Measurements from ENCODE around the gene ADGRB2. TPM values are rescaled to one million over a fixed set of nuclear protein-coding genes. Genes with fewer than 3 reads are reported as not detected.

Gene ADGRB2
- polyA plus RNA-seq, 1 experiment, result 5.4 TPM

DNA sequence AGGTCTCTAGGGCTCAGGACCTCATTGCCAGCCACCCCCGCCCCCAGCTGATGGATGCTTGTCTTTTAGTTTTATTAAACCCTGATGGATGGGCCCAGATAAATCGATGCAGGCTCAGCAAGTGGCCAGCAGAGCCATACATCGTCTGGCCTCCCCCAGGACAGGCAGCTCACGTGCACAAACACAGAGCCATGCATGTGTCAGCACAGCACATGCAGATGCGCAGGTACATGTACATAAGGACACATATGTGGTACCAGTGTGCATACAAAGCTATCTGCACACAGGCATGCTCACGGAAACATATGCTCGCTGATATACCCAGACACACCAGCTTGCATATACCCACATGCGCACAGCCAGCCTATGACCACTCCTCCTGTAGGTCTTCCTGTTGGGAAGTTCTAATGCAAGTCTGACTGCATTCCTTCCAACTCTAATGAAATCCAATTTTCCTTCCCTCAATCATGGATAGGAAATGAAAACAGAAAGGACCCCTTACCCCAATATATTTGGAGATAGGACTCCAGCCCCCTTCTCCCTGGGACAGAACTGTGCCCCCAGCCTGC lies 61.2 kb downstream of the ADGRB2 start:
- CTCF ChIA-PET, result interaction anchor here (0.9 to 3.5 kb wide), 6 partner anchors 12 to 86 kb away, joined by 3 to 41 read pairs (median 6); no protein-coding TSS in a partner anchor

DNA sequence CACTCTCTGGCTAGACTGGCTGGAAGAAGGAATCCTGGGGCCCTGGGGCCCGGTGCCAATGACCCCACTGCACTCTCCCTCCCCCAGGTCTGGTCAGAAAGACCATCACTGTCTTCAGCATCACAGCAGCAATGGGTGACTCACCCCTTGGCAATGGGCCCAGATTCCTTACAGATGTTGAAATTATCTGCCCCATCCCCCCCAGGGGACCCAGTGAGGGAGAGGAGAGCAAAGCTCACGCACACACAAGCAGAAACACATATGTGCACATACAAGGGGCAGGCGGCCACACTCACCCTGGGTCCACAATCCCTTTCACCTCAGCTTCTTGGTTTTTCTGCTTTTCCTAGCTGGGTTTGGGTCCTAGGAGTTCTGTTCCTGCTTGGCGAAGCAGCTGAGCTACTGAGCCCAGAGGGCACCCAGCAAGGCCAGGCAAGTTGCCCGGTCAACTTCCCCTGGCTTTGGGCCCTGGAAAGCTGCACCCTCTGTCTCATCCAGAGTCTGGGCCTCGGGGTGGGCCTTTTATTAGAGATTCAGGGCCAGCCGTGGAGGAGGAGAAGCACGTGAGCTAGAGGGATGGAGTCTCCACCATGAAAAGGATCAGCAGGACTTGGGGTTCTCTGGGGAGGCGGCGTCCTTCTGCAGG lies 62.9 kb downstream of the ADGRB2 start:
- POLR2A ChIA-PET, result interaction anchor here (0.5 to 2.5 kb wide), 5 partner anchors 10 to 62 kb away, joined by 3 to 15 read pairs (median 12); no protein-coding TSS in a partner anchor
- peak overlapping the region; percentile 81 for H3K4me3 ChIP-seq (ENCODE audit: low read depth, low read length)

More for the DNA sequence above, 61.2 kb downstream of the ADGRB2 start:
- Histone ChIP-seq H3K9me3 (ENCODE audit: control insufficient read depth, insufficient read depth, low read length) (no peaks in the 10 kb centered on the region; the same call in 1 of the 2 replicates), H3K27me3 (ENCODE audit: control insufficient read depth, insufficient read depth, low read length) (no peaks in the 10 kb centered on the region), H3K27ac (ENCODE audit: low read depth, low read length) (peak overlapping the region; percentile 93), H3K4me3 (ENCODE audit: low read depth, low read length) (peak overlapping the region; percentile 81)
- DNase-seq (ENCODE audit: low read depth, low spot score), result no peak
- TF ChIP-seq, protein P1, sequence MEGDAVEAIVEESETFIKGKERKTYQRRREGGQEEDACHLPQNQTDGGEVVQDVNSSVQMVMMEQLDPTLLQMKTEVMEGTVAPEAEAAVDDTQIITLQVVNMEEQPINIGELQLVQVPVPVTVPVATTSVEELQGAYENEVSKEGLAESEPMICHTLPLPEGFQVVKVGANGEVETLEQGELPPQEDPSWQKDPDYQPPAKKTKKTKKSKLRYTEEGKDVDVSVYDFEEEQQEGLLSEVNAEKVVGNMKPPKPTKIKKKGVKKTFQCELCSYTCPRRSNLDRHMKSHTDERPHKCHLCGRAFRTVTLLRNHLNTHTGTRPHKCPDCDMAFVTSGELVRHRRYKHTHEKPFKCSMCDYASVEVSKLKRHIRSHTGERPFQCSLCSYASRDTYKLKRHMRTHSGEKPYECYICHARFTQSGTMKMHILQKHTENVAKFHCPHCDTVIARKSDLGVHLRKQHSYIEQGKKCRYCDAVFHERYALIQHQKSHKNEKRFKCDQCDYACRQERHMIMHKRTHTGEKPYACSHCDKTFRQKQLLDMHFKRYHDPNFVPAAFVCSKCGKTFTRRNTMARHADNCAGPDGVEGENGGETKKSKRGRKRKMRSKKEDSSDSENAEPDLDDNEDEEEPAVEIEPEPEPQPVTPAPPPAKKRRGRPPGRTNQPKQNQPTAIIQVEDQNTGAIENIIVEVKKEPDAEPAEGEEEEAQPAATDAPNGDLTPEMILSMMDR (IDR thresholded peaks at IDR 0.05; ENCODE audit: low read depth, low read length), result no peak
- POLR2A ChIA-PET, result interaction anchor here (1.0 to 2.0 kb wide), 8 partner anchors 9 to 311 kb away, joined by 3 to 15 read pairs (median 6); partner anchors contain the start of gene KHDRBS1

DNA sequence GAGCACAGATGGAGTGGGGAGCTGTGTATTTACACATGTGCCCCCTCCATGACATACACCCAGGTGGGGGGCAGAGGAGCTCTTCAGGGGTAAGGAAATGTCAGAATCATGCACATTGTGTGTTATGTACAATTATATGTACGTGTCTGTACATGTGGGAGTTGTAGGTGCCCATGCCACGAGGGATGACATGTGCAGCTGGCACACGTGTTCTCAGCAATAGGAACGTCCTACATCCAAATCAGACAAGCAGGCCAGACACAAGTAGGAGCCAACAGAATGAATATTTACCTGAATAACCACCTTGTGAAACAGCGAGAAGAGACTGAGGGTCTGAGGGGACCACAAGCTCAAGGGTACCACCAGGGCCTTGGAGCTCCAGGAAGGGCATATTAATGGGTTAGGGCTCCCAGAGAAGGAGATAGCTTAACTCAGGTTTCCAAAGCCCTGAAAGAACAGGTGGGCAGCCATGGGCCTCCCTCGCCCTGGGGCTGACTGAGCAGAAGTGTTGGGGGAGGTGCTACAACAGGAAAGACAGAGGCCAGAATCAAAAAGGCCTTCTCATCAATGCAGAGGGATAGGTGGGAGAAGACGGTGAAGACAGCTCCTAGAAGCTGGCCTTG lies 63.6 kb downstream of the ADGRB2 start:
- ChIA-PET CTCF (interaction anchor here (1.4 to 2.1 kb wide), 2 partner anchors 15 to 89 kb away, joined by 3 to 13 read pairs; no protein-coding TSS in a partner anchor), POLR2A (interaction anchor here (0.5 to 2.5 kb wide), 5 partner anchors 10 to 62 kb away, joined by 3 to 15 read pairs (median 12); no protein-coding TSS in a partner anchor)
- TF ChIP-seq, protein P1 (IDR thresholded peaks at IDR 0.05; ENCODE audit: low read depth, low read length), result no peak
- no peaks in the 10 kb centered on the region; the same call in 1 of the 2 replicates for H3K9me3 ChIP-seq (ENCODE audit: control insufficient read depth, insufficient read depth, low read length)
- peak overlapping the region; percentile 81 for H3K4me3 ChIP-seq (ENCODE audit: low read depth, low read length)
- H3K27ac ChIP-seq (ENCODE audit: low read depth, low read length), result peak overlapping the region; percentile 93
- no peak for DNase-seq (ENCODE audit: low read depth, low spot score)
- H3K27me3 ChIP-seq (ENCODE audit: control insufficient read depth, insufficient read depth, low read length), result no peaks in the 10 kb centered on the region

More for the DNA sequence above, 62.9 kb downstream of the ADGRB2 start:
- Histone ChIP-seq H3K27ac (ENCODE audit: low read depth, low read length) (peak overlapping the region; percentile 93), H3K9me3 (ENCODE audit: control insufficient read depth, insufficient read depth, low read length) (no peaks in the 10 kb centered on the region; the same call in 1 of the 2 replicates), H3K27me3 (ENCODE audit: control insufficient read depth, insufficient read depth, low read length) (no peaks in the 10 kb centered on the region)
- DNase-seq (ENCODE audit: low read depth, low spot score), result peak; percentile 94
- TF ChIP-seq, protein P1 (IDR thresholded peaks at IDR 0.05; ENCODE audit: low read depth, low read length), result no peak
- CTCF ChIA-PET, result interaction anchor here (1.4 to 2.1 kb wide), 2 partner anchors 14 to 88 kb away, joined by 3 to 13 read pairs; no protein-coding TSS in a partner anchor

DNA sequence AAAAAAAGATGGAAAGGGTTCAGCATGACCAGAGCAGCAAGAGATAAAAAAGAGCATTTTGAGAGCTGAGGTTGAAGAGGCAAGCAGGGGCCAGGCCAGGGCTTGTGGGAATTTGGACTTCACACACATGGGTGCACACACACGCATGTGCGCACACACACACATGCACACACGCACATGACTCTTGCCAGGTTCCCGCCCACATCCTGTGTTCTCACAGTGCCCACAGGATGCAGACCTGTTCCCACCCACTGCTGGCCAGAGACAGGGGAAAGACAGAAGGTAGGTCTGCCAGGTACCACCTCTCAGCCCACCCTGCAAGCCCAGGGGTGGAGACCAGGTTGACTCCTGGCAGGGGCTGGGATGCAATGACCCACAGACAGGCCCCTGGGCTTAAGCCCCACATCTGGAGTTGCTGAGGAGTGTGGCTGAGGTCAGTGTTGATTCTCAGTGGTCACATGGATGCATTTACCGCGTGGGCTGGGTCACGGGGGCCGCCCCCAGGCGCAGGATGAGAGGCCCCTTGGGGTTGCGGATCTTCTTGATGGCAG lies 64.7 kb downstream of the ADGRB2 start:
- Histone ChIP-seq H3K9me3 (ENCODE audit: control insufficient read depth, insufficient read depth, low read length) (no peaks in the 10 kb centered on the region; the same call in 1 of the 2 replicates), H3K27ac (ENCODE audit: low read depth, low read length) (peak overlapping the region; percentile 11), H3K4me3 (ENCODE audit: low read depth, low read length) (no peak overlapping the region), H3K27me3 (ENCODE audit: control insufficient read depth, insufficient read depth, low read length) (no peaks in the 10 kb centered on the region)
- CTCF ChIA-PET, result no interaction called here
- no peak for DNase-seq (ENCODE audit: low read depth, low spot score)
- TF ChIP-seq, protein P1 (IDR thresholded peaks at IDR 0.05; ENCODE audit: low read depth, low read length), result no peak
- POLR2A ChIA-PET, result no interaction called here
